ENCODE data around the gene MRPL54.

DNA sequence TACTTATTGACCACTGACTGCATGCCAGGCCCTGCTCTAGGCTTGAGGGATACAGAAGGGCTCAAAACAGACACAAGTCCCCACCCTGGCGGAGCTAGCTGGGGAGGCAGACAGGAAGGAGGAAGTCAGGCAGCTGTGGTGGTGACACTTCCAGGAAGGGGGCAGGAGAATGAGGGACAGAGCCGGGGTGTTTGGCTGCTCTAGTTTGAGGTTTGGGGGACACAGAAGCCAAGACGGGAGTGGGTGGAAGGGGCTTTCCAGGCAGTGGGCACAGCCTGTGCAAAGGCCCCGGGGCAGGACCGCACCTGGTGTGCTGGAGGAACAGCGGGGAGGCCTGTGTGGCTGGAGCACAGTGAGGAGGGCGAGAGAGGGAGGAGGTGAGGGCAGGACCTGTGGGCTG, 4.0 kb downstream of the MRPL54 start:
- no peak for TF ChIP-seq CTCF (IDR thresholded peaks at IDR 0.05; ENCODE audit: insufficient read depth, low read depth, low read length)
- TF ChIP-seq EZH2 (IDR thresholded peaks at IDR 0.05; ENCODE audit: insufficient read depth, low read length), result no peak
